HG03066 (cell line): ENCODE data around the gene RANGRF.

Experiments used
- ATAC-seq: cut with Tn5 transposase; IDR thresholded peaks from one replicate; pipeline ENCODE4 v1.9.1; 2021; ENCODE audit warnings: low read depth; ENCODE audit not compliant: unreplicated experiment

The RANGRF gene

GRCh38 chr17:8312726-8313600 is 24.5 kb downstream of the RANGRF start:
- ATAC-seq: no peak

- no peak for ATAC-seq
Observed at GRCh38 chr17:8314797-8315763, 26.6 kb downstream of the RANGRF start.

- no peak for ATAC-seq
Observed at GRCh38 chr17:8315764-8316217, 27.3 kb downstream of the RANGRF start.

GRCh38 chr17:8318010-8318935 is 29.8 kb downstream of the RANGRF start:
- ATAC-seq: no peak

GRCh38 chr17:8320262-8320661 is 31.8 kb downstream of the RANGRF start:
- no peak for ATAC-seq

- no peak for ATAC-seq
Observed at GRCh38 chr17:8320990-8321389, 32.5 kb downstream of the RANGRF start.

- ATAC-seq: no peak
Observed at GRCh38 chr17:8322061-8322460, 33.6 kb downstream of the RANGRF start.

- ATAC-seq: no peak
Observed at GRCh38 chr17:8324132-8324531, 35.7 kb downstream of the RANGRF start.

GRCh38 chr17:8324923-8325322 is 36.5 kb downstream of the RANGRF start:
- ATAC-seq: no peak

- ATAC-seq: no peak
Observed at GRCh38 chr17:8326511-8327302, 38.2 kb downstream of the RANGRF start.

GRCh38 chr17:8327303-8327649 is 38.8 kb downstream of the RANGRF start:
- no peak for ATAC-seq

GRCh38 chr17:8332128-8332527 is 43.7 kb downstream of the RANGRF start:
- ATAC-seq: no peak

- ATAC-seq: no peak
Observed at GRCh38 chr17:8332688-8333087, 44.2 kb downstream of the RANGRF start.

GRCh38 chr17:8333281-8333680 is 44.8 kb downstream of the RANGRF start:
- no peak for ATAC-seq

- ATAC-seq: no peak
Observed at GRCh38 chr17:8337802-8338752, 49.6 kb downstream of the RANGRF start.

GRCh38 chr17:8338753-8339140 is 50.3 kb downstream of the RANGRF start:
- ATAC-seq: no peak

- ATAC-seq: no peak
Observed at GRCh38 chr17:8339540-8339939, 51.1 kb downstream of the RANGRF start, which contains the start of gene ODF4. ODF4 (plus strand) TSS chr17:8339840; CDS start chr17:8340052, 212 bp downstream.
